Left ventricle myocardium inferior (tissue), 1 donor: ENCODE measurements around the gene CYBC1. TPM values are rescaled to one million over a fixed set of nuclear protein-coding genes. Genes with fewer than 3 reads are reported as not detected.

ENCODE experiments used
- DNase-seq: peaks from one replicate; pipeline ENCODE4 v3.0.0-alpha.2; 2020
- H3K27ac ChIP-seq: fragments of 200-600 bp; replicated peaks from 2 replicates; pipeline ENCODE4 v1.8.0; 2021
- H3K27me3 ChIP-seq: fragments of 200-600 bp; 2 replicates; pipeline ENCODE4 v1.8.0; 2021; ENCODE audit warnings: low read depth
- H3K36me3 ChIP-seq: fragments of 200-600 bp; 2 replicates; pipeline ENCODE4 v1.8.0; 2021
- H3K4me1 ChIP-seq: fragments of 200-600 bp; 2 replicates; pipeline ENCODE4 v1.8.0; 2021
- H3K4me3 ChIP-seq: fragments of 200-600 bp; 2 replicates; pipeline ENCODE4 v1.8.0; 2021; ENCODE audit warnings: mild to moderate bottlenecking, moderate library complexity
- H3K9me3 ChIP-seq: fragments of 200-600 bp; replicated peaks from 2 replicates; pipeline ENCODE4 v1.8.0; 2021
- CTCF ChIP-seq: fragments of 200-600 bp; IDR thresholded peaks from 2 replicates; pipeline ENCODE4 v1.8.0; 2021; ENCODE audit warnings: antibody characterized with exemption, mild to moderate bottlenecking, borderline replicate concordance
- intact Hi-C: fragments of 100-400 bp; cut with micrococcal nuclease; formaldehyde crosslinking; loops from one replicate; pipeline ENCODE4 v1.11.0; 2022
- total RNA-seq: library from RNA; stranded (reverse); fragmentation: NEBNext Ultra II Directional; extraction: Animal tissue kit (Norgen Biotek cat#: 25700); gene quantifications from one replicate; pipeline ENCODE4 v1.2.1, GENCODE V29; 2021
- donor health status: DM: no; HTN: yes; CAD: no; lungs with severe emphysema.

CYBC1 gene
- total RNA-seq, 1 donor from 2014 or later: 23.8 TPM

- DNase-seq: no peak
- TF ChIP-seq CTCF: no peak
- H3K27ac ChIP-seq: peak overlapping the region; percentile 55
Observed at GRCh38 chr17:82400206-82400605, 50.3 kb downstream of the CYBC1 start.

GRCh38 chr17:82399601-82400101 lies 50.9 kb downstream of the CYBC1 start:
- Histone ChIP-seq H3K27ac (peak overlapping the region; percentile 55), H3K9me3 (no peaks in the 10 kb centered on the region), H3K4me3 (no peak overlapping the region), H3K27me3 (no peaks in the 10 kb centered on the region), H3K4me1 (peaks cover 22% of the 10 kb centered on the region), H3K36me3 (peaks cover 39% of the 10 kb centered on the region)
- no peak for DNase-seq
- no peak for TF ChIP-seq CTCF
- intact Hi-C loops: no loop called here

More at GRCh38 chr17:82400206-82400605, 50.3 kb downstream of the CYBC1 start:
- H3K36me3 ChIP-seq: peaks cover 39% of the 10 kb centered on the region
- intact Hi-C loops: no loop called here
- H3K4me3 ChIP-seq: no peak overlapping the region
- H3K4me1 ChIP-seq: peaks cover 22% of the 10 kb centered on the region
- no peaks in the 10 kb centered on the region for H3K9me3 ChIP-seq
- no peaks in the 10 kb centered on the region for H3K27me3 ChIP-seq

- Histone ChIP-seq H3K4me1 (peaks cover 22% of the 10 kb centered on the region), H3K9me3 (no peaks in the 10 kb centered on the region), H3K36me3 (peaks cover 39% of the 10 kb centered on the region), H3K27ac (peak overlapping the region; percentile 55), H3K27me3 (no peaks in the 10 kb centered on the region), H3K4me3 (no peak overlapping the region)
- intact Hi-C loops: no loop called here
- no peak for TF ChIP-seq CTCF
- peak; percentile 55 for DNase-seq
Observed at GRCh38 chr17:82399041-82399441, 51.5 kb downstream of the CYBC1 start.

GRCh38 chr17:82397449-82398335 lies 52.9 kb downstream of the CYBC1 start:
- H3K27ac ChIP-seq: peak overlapping the region; percentile 48
- no peak for TF ChIP-seq CTCF
- no peaks in the 10 kb centered on the region for H3K27me3 ChIP-seq
- intact Hi-C loops: no loop called here
- peaks cover 38% of the 10 kb centered on the region for H3K36me3 ChIP-seq
- peaks cover 22% of the 10 kb centered on the region for H3K4me1 ChIP-seq
- DNase-seq: no peak
- H3K9me3 ChIP-seq: no peaks in the 10 kb centered on the region
- no peak overlapping the region for H3K4me3 ChIP-seq

- intact Hi-C loops: no loop called here
- H3K27ac ChIP-seq: peak overlapping the region; percentile 48
- TF ChIP-seq CTCF: no peak
Observed at GRCh38 chr17:82396601-82397435, 53.7 kb downstream of the CYBC1 start.

More at GRCh38 chr17:82396601-82397435, 53.7 kb downstream of the CYBC1 start:
- no peak for DNase-seq
- Histone ChIP-seq H3K4me3 (no peak overlapping the region), H3K4me1 (peaks cover 22% of the 10 kb centered on the region), H3K36me3 (peaks cover 38% of the 10 kb centered on the region), H3K9me3 (no peaks in the 10 kb centered on the region), H3K27me3 (no peaks in the 10 kb centered on the region)
